H9 (cell line): ENCODE results near the gene PCDH9. TPM values are rescaled to one million over a fixed set of nuclear protein-coding genes. Genes with fewer than 3 reads are reported as not detected.

Experiments
- DNase-seq: peaks from one replicate; pipeline ENCODE4 v3.0.0-alpha.2; 2017
- H2AFZ ChIP-seq: one replicate; pipeline ENCODE4 v1.6.1; 2013; ENCODE audit warnings: mild to moderate bottlenecking, low read length, control low read depth, moderate library complexity
- H2AK5ac ChIP-seq: 2 replicates; pipeline ENCODE4 v1.6.1; 2013; ENCODE audit warnings: low read length, control low read depth, mixed read lengths; ENCODE audit not compliant: insufficient read length
- H2BK120ac ChIP-seq: one replicate; pipeline ENCODE4 v1.6.1; 2013; ENCODE audit warnings: low read depth, mild to moderate bottlenecking, low read length, control low read depth, inconsistent platforms; ENCODE audit not compliant: poor library complexity, severe bottlenecking
- H2BK12ac ChIP-seq: 2 replicates; pipeline ENCODE4 v1.6.1; 2013; ENCODE audit warnings: low read length, control low read depth, mixed read lengths, low read depth; ENCODE audit not compliant: insufficient read length
- H2BK15ac ChIP-seq: 2 replicates; pipeline ENCODE4 v1.6.1; 2013; ENCODE audit warnings: low read depth, low read length, control low read depth
- H2BK20ac ChIP-seq: one replicate; pipeline ENCODE4 v1.6.1; 2013; ENCODE audit warnings: low read depth, mild to moderate bottlenecking, low read length, control low read depth, inconsistent platforms; ENCODE audit not compliant: poor library complexity, severe bottlenecking
- H2BK5ac ChIP-seq: 2 replicates; pipeline ENCODE4 v1.6.1; 2013; ENCODE audit warnings: low read length, control low read depth, mixed read lengths; ENCODE audit not compliant: insufficient read length
- H3K14ac ChIP-seq: 2 replicates; pipeline ENCODE4 v1.6.1; 2013; ENCODE audit warnings: low read length, control low read depth; ENCODE audit not compliant: insufficient read depth
- H3K18ac ChIP-seq: 2 replicates; pipeline ENCODE4 v1.6.1; 2013; ENCODE audit warnings: low read depth, mild to moderate bottlenecking, mixed read lengths, low read length, control low read depth; ENCODE audit not compliant: insufficient read length
- H3K23ac ChIP-seq: 2 replicates; pipeline ENCODE4 v1.6.1; 2013; ENCODE audit warnings: low read length, control low read depth, mixed read lengths, low read depth; ENCODE audit not compliant: insufficient read length
- H3K23me2 ChIP-seq: 2 replicates; pipeline ENCODE4 v1.6.1; 2013; ENCODE audit warnings: low read depth, mild to moderate bottlenecking, mixed read lengths, low read length, control low read depth; ENCODE audit not compliant: insufficient read length, poor library complexity, severe bottlenecking
- H3K27ac ChIP-seq: 2 replicates; pipeline ENCODE4 v1.5.1; 2013; ENCODE audit warnings: low read length, control low read depth, mixed read lengths, low read depth; ENCODE audit not compliant: insufficient read length
- H3K27me3 ChIP-seq: 2 replicates; pipeline ENCODE4 v1.6.1; 2013; ENCODE audit warnings: low read length, control low read depth, inconsistent platforms; ENCODE audit not compliant: insufficient read depth
- H3K4ac ChIP-seq: 2 replicates; pipeline ENCODE4 v1.6.1; 2013; ENCODE audit warnings: low read depth, mild to moderate bottlenecking, control low read depth, inconsistent platforms, low read length, moderate library complexity
- H3K4me1 ChIP-seq: 2 replicates; pipeline ENCODE4 v1.6.1; 2013; ENCODE audit warnings: low read length, control low read depth, inconsistent platforms; ENCODE audit not compliant: insufficient read depth
- H3K4me2 ChIP-seq: 2 replicates; pipeline ENCODE4 v1.6.1; 2013; ENCODE audit warnings: low read length, control low read depth, mixed read lengths; ENCODE audit not compliant: insufficient read length, insufficient read depth
- H3K56ac ChIP-seq: 2 replicates; pipeline ENCODE4 v1.6.1; 2013; ENCODE audit warnings: low read depth, mild to moderate bottlenecking, mixed read lengths, low read length, control low read depth; ENCODE audit not compliant: insufficient read length
- H3K79me1 ChIP-seq: 2 replicates; pipeline ENCODE4 v1.6.1; 2013; ENCODE audit warnings: low read depth, mild to moderate bottlenecking, moderate library complexity, low read length, control low read depth, inconsistent platforms; ENCODE audit not compliant: insufficient read depth, poor library complexity, severe bottlenecking
- H3K79me2 ChIP-seq: 2 replicates; pipeline ENCODE4 v1.6.1; 2013; ENCODE audit warnings: low read length, control low read depth, inconsistent platforms; ENCODE audit not compliant: insufficient read depth
- H3K9ac ChIP-seq: 2 replicates; pipeline ENCODE4 v1.6.1; 2013; ENCODE audit warnings: low read length, control low read depth, mixed read lengths; ENCODE audit not compliant: insufficient read length; ENCODE audit errors: extremely low read depth
- H3K9me3 ChIP-seq: one replicate; pipeline ENCODE4 v1.6.1; 2013; ENCODE audit warnings: low read depth, low read length, inconsistent platforms; ENCODE audit not compliant: control insufficient read depth
- H3T11ph ChIP-seq: one replicate; pipeline ENCODE4 v1.6.1; 2013; ENCODE audit warnings: mild to moderate bottlenecking, low read length, control low read depth, inconsistent platforms
- H4K20me1 ChIP-seq: one replicate; pipeline ENCODE4 v1.6.1; 2013; ENCODE audit not compliant: control insufficient read depth, insufficient read length, insufficient read depth
- H4K5ac ChIP-seq: 2 replicates; pipeline ENCODE4 v1.6.1; 2013; ENCODE audit warnings: low read depth, mild to moderate bottlenecking, mixed read lengths, low read length, control low read depth; ENCODE audit not compliant: insufficient read length
- H4K8ac ChIP-seq: replicated peaks from 2 replicates; pipeline ENCODE4 v1.6.1; 2013; ENCODE audit warnings: low read length, control low read depth, mixed read lengths, low read depth; ENCODE audit not compliant: insufficient read length
- H4K91ac ChIP-seq: 2 replicates; pipeline ENCODE4 v1.6.1; 2013; ENCODE audit warnings: low read depth, mild to moderate bottlenecking, moderate library complexity, mixed read lengths, low read length, control low read depth; ENCODE audit not compliant: insufficient read length
- H3K27ac Mint-ChIP-seq, 3 experiments: 2 replicates in 2 of 3; 3 replicates in 1 of 3; pipeline ENCODE4 v1.8.0; 2020 to 2021; ENCODE audit warnings: mixed read lengths in 3 of 3, mild to moderate bottlenecking in 1 of 3, moderate library complexity in 1 of 3
- H3K27me3 Mint-ChIP-seq: 2 replicates; pipeline ENCODE4 v1.8.0; 2021; ENCODE audit warnings: low read depth, mild to moderate bottlenecking, moderate library complexity, mixed read lengths
- H3K36me3 Mint-ChIP-seq, 3 experiments: 2 replicates in 2 of 3; 3 replicates in 1 of 3; pipeline ENCODE4 v1.8.0; 2020 to 2021; ENCODE audit warnings: low read depth in 3 of 3, mixed read lengths in 3 of 3; ENCODE audit not compliant: insufficient read depth in 1 of 3
- H3K4me1 Mint-ChIP-seq, 2 experiments: 2 replicates each; pipeline ENCODE4 v1.8.0; 2020; ENCODE audit warnings: mixed read lengths in 2 of 2
- H3K4me3 Mint-ChIP-seq, 2 experiments: 2 replicates in 1 of 2; 3 replicates in 1 of 2; pipeline ENCODE4 v1.8.0; 2020 to 2021; ENCODE audit warnings: mild to moderate bottlenecking in 2 of 2, mixed read lengths in 2 of 2, moderate library complexity in 1 of 2
- H3K9me3 Mint-ChIP-seq, 2 experiments: 2 replicates in 1 of 2; 3 replicates in 1 of 2; pipeline ENCODE4 v1.8.0; 2020; ENCODE audit warnings: mild to moderate bottlenecking in 2 of 2, mixed read lengths in 2 of 2, moderate library complexity in 1 of 2
- CTCF ChIP-seq: fragments of 200-600 bp; sonication (generic); conservative IDR thresholded peaks from 3 replicates; pipeline ENCODE4 v1.8.0; 2021; ENCODE audit warnings: antibody characterized with exemption, mild to moderate bottlenecking
- WGBS: extraction: QIAGEN DNeasy Blood & Tissue Kit; methylation state at CpG from one replicate; pipeline ENCODE4 v1.1.7; 2013; ENCODE audit warnings: missing lambda C conversion rate, low lambda C conversion rate, mixed read lengths; ENCODE audit not compliant: insufficient read length; ENCODE audit errors: extremely low coverage; 5-methylcytosine and 5-hydroxymethylcytosine counted together
- total RNA-seq: library from RNA; stranded (reverse); gene quantifications from 2 replicates; pipeline ENCODE4 v1.2.1, GENCODE V29; 2021

The PCDH9 gene
- total RNA-seq, 1 experiment from 2014 or later: 0.11 TPM

DNA sequence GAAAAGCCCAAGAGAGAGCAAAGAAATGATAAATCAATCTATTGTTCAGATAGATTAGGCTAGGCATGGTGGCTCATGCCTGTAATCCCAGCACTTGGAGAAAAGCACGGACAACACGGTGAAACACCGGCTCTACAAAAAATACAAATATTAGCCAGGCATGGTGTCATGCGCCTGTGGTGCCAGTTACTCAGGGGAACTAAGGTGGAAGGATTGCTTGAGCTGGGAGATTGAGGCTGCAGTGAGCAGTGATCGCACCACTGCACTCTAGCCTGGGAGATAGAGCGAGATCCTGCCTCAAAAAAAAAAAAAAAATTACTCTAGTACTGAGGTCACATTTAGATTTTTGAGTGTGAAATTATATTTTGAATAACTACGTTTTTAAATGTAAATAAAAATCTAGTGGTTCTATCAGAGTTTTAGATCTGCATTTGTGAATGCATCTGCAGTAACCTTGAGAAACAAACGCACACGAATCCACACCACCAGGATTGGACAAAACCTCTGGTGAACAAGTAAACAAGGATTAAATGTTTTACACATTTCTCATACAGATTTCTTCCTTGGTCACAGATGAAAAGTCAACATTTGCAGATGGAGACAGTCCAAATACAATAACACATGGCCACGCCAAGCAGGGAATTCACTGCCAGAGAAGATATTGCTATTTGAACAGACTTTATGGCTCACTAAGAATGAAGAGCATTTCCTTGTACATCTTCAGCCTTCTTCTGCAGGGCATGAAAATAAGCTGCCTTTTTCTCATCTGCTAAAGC, 917.6 kb downstream of the PCDH9 start:
- Histone ChIP-seq H3K4me1 (no peaks in the 10 kb centered on the region), H3K18ac (no peak overlapping the region), H3K27me3 (no peaks in the 10 kb centered on the region), H3T11ph (no peak overlapping the region), H2BK120ac (no peak overlapping the region), H3K23me2 (no peaks in the 10 kb centered on the region), H3K79me2 (no peaks in the 10 kb centered on the region), H3K27ac (no peak overlapping the region), H4K5ac (no peak overlapping the region), H2BK20ac (no peak overlapping the region), H3K56ac (no peak overlapping the region), H2BK12ac (no peak overlapping the region), H3K4me2 (no peak overlapping the region), H4K8ac (no peak overlapping the region), H3K9me3 (no peaks in the 10 kb centered on the region), H3K79me1 (no peaks in the 10 kb centered on the region), H2AK5ac (no peak overlapping the region), H3K23ac (no peak overlapping the region), H3K4ac (no peak overlapping the region), H4K20me1 (no peaks in the 10 kb centered on the region), H4K91ac (no peak overlapping the region), H2BK15ac (no peak overlapping the region), H2BK5ac (no peak overlapping the region), H2AFZ (no peak overlapping the region), H3K14ac (no peak overlapping the region), H3K9ac (no peak overlapping the region)
- peaks cover 16 to 18% of the 10 kb centered on the region in 2 experiments for H3K4me1 Mint-ChIP-seq
- peak overlapping the region in 1 of 3 experiments; percentile 16; a peak in 1 of 7 replicates for H3K27ac Mint-ChIP-seq
- H3K27me3 Mint-ChIP-seq: no peaks in the 10 kb centered on the region
- no peak for TF ChIP-seq CTCF
- H3K9me3 Mint-ChIP-seq: no peaks in the 10 kb centered on the region
- no peak for DNase-seq
- H3K36me3 Mint-ChIP-seq: no peaks in the 10 kb centered on the region
- WGBS: no CpG with 5 or more reads among the region's 10 CpGs
- no peak overlapping the region for H3K4me3 Mint-ChIP-seq
